GDM1 (cell line): ENCODE results near the gene BHMT.

ENCODE experiments used
- DNase-seq: peaks from one replicate; lab custom pipeline; 2025; lab: John Stamatoyannopoulos, UW

Gene BHMT, protein sequence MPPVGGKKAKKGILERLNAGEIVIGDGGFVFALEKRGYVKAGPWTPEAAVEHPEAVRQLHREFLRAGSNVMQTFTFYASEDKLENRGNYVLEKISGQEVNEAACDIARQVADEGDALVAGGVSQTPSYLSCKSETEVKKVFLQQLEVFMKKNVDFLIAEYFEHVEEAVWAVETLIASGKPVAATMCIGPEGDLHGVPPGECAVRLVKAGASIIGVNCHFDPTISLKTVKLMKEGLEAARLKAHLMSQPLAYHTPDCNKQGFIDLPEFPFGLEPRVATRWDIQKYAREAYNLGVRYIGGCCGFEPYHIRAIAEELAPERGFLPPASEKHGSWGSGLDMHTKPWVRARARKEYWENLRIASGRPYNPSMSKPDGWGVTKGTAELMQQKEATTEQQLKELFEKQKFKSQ

GRCh38 chr5:79111387-79111959 lies at the start of gene BHMT:
BHMT (plus strand) TSS chr5:79111809; CDS start chr5:79111886, 77 bp downstream.
- no peak for DNase-seq

DNA sequence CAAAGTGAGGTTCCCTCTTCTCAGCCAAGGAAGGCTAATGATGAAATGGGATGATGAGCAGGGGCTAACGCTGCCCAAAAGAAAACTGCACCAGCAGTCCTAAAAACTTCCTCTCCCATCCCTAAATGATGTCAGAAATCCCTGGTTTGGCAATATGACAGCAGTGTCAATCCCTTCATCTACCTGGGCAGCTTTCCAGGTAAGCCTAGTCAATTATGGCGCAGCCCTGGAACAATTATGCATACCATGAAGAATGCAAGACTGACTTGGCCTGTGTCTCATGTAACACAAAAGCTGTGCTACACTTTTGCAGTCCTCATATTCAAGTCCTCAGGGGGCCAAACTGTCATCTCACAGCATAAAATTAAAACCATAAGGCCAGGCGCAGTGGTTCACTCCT lies 49.2 kb upstream of the BHMT start:
- DNase-seq: no peak

- no peak for DNase-seq
Measured at GRCh38 chr5:79069488-79070349, 41.9 kb upstream of the BHMT start, which contains the start of the genes BHMT2 and DMGDH. BHMT2 (plus strand) TSS chr5:79069767; CDS start chr5:79069783, 16 bp downstream. DMGDH (minus strand) TSS chr5:79069674; CDS start chr5:79069620, 54 bp downstream.

DNA sequence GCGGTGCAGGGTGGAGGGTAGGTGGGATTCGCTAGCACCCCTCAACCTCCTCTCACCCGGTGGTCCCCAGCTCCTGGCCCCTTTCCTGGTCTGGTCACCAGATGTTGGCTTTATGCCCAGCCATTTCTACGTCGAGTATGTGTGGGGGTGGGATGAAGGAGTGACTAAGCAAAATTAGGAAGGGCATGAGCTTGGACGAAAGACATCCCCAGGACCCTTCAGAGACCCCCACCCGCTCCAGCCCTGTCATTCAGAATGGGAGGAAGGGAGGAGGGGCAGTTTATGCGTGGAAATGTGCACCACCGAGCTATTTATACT lies 41.3 kb upstream of the BHMT start:
- no peak for DNase-seq

DNA sequence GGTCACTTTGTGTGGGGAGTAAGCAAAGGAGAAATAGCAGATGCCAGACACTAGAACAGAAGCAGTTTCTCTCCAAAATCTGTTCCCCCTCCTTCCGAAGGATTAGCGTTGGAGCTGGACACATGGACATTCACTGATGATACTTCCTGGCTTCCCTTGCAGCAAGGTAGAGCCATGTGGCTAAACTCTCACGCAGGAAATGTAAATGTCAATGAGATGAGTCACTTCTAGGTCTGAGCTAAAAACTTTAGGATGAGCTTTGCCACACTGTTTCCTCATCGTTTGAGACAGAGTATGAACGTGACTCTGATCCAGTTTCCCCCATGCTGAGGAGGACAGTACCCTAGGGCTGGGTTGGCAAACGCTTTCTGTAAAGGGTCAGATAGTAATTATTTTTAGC lies 37.0 kb upstream of the BHMT start:
- peak; percentile 1 for DNase-seq

DNA sequence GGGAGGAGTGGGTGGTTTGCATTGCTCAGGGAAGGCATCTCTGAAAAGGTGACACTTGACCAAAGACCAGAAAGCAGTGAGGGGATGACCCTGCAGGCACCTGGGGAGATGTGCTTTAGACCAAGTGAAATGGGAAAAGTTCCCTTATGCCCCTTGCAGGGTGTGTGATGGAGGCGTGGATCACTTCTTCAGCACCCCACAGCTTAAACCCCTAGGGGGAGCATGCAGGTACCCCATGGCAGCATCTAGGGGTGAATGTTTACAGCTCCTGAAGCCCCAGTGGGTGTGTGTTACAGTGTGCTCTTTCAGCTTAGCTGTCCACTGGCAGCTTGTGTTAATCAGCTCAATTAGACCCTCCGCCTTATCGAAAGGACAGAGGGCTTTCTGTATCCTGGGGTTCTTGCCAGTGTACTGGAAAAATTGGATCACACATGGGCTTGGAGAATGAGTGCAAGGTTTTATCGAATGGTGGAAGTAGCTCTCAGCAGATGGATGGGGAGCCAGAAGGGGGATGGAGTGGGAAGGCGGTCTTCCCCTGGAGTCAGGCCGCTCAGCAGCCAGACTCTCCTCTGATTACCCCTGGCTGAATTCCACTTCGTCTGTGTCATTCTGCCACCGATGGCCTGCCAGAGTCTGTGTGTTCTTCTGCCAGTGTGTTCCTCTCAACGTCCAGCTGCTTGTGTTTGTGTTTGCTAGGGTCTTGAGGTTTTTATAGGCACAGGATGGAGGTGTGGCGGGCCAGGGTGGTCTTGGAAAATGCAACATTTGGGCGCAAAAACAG lies 35.8 kb upstream of the BHMT start:
- no peak for DNase-seq

- no peak for DNase-seq
Measured at GRCh38 chr5:79076819-79077218, 34.8 kb upstream of the BHMT start.

DNA sequence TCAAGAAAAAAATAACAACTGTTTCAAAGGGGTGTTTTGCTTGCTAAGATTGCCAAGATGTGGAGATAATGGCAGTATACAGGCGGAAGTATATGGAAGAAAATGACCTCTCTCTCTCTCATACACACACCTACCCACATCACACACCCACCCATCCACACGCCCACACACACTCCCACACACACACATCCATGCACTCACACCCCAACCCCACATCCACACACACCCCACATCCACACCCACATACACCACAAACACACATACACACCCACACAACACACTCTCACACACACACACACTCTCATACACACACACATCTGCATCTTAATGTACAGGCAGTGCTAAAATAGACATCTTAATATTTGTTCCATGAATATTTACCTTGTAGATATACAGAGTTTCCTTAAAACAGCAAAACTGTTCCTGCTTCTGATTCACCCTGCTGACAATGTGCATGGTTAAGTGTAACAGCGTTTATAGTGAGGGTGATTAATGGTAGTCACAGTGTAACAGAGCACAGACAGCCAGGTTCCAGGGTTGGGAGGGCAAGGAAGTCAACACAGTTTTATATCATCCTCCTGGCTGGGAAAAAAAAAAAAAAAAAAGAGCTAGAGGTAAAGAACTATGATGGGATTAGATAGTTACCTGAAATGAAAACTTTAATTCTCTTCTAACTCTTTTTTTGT lies 33.8 kb upstream of the BHMT start:
- DNase-seq: no peak

DNA sequence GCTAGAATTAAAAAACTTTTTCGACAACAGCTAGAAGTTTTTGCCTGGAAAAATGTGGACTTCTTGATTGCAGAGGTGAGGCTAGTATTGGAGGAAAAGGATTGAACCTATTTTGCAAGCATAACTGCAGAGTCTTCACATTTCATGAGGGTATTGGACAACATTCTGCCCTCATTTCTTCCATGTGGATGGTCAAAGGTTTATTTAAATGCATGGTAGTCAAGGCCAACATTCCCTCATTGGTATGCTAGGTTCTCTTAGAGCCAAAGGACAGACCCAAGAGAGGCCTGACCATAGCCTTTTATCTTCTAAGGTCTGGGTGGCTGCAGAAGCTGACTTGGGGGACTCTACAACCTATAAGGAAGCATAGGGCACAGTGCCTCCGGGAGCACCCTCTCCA lies 30.8 kb upstream of the BHMT start:
- no peak for DNase-seq

DNA sequence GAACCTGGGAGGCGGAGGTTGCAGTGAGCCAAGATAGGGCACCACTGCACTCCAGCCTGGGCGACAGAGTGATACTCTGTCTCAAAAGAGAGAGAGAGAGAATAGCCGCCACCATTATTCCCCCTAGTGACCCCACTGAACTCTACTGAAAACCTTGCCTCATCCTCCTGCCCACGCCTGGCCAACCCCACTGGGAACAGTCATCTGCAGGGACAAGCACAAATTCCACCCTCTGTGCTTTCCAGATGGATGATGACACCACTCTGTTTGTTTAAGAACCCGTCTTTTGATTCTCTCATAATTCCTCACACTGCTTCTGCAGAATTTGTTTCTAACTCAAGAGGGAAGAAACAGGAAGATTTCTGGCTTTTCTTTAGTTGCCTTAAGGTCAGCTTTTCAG lies 29.8 kb upstream of the BHMT start:
- no peak for DNase-seq

GRCh38 chr5:79086116-79086515 lies 25.5 kb upstream of the BHMT start:
- DNase-seq: no peak

GRCh38 chr5:79088507-79088906 lies 23.1 kb upstream of the BHMT start:
- DNase-seq: no peak

- no peak for DNase-seq
Measured at GRCh38 chr5:79091064-79091463, 20.5 kb upstream of the BHMT start.

DNA sequence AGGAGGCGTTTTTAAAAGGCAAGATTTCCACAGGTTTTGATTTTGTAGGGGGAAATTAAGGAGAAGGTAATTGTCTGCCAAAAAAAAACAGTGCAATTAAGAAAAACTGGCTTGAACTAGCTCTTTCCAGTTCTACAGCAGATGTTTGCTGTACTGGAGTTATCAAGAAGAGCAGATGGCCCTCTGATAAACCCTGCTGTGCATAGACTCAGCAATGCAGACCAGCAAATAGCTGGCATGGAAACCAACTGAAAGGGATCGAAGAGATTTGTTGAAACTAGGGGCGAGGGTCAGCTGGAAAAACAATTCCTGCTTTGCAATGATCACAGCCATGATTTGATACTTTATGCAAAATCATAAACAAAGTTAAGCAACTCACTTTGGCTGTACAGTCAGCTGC lies 17.8 kb upstream of the BHMT start:
- DNase-seq: no peak

DNA sequence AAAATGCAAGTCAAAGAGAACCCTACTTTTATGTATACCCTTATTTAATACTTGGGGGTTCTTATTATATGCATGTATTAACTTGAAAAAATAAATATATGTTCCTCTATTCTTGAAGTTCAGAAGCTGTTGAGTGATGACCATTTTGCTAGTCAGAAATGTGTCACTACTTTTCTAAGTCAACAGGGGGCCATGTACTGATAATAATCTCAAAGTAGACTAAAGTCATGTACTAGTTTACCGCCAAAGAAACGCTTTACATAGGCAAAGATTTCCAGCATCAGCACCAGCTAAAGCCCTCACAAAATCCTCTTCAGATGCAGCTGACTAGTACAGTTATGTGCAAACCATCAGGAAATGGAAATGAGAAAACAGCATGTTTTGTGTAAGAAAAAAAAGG lies 5.7 kb upstream of the BHMT start:
- DNase-seq: no peak

- DNase-seq: no peak
Measured at GRCh38 chr5:79107020-79107796, 4.4 kb upstream of the BHMT start.

DNA sequence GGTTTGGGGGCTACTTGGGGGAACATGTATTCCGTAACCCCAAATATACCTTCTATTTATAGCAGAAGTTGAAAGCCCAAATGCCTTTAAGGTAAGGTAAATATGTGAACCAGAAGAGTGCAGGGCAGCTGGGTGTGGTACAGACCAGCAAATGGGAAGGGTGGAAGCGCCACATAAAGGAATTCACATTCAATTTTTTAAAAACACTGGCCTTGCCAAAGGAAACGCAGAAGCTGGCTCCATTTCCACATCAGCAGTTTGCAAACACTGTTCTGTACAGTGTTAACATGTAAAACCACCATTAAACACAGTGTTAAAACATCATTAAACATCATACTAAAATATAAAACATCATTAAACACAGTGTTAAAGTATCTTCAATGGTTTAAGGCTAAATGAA lies 3.5 kb upstream of the BHMT start:
- no peak for DNase-seq

DNA sequence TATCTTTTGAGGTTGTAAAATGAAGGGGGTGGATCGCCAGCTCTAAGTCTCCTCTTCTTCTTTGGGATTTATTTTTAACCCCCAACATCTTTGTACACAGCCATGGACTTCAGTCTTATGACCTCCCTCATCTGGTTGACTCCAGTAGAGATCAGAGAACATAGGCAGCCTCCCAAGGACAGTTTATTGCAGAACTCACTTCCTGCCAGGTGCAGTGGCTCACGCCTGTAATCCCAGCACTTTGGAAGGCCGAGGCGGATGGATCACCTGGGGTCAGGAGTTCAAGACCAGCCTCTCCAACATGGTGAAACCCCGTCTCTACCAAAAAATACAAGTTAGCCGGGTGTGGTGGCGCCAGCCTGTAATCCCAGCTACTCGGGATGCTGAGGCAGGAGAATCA lies 2.8 kb upstream of the BHMT start:
- no peak for DNase-seq

DNA sequence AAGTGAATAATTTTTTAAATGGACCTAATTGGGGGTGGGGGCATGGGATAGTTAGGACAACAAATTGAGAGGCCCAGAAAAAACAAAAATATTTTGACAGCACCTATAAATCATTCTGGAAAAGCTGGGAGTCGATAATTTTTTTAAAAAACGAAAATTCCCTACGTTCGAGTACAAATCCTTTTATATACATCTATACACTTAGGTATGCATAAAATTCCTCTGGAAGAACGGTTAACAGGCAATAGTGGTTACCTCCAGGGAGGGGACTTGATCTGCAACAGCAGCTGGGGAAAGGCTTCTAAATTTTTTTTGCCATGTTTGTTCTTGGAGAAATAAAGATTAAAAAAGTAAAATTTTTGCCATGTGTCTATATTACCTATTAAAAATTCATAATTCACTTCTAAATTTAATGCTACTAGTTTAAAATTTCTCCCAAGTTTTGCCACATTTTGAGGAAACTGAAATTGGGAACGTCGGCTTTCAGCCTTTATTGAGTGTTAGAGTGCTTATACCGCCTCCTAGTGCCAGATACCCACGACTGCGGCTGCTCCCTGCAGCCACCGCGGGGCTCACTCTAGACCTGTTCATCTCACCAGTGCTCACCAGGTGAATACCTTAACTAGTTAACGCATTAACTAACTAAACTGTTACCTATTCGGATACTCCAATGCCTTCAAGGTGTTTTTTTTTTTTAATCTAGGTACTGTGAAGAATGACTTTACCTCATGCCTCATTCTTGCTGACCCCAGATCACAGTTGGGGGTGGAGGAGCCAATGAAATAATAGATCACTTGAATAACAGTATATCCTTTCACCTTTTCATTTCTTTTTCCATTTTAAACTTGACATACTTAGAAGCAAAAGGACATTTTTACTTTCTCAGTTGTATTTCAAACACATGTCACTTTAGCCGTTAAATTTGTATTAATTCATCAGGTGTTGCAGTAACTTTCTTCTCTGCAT lies 1.8 kb upstream of the BHMT start:
- no peak for DNase-seq
